Prostate gland (tissue), 2 donors: ENCODE measurements around the gene BIRC2.

ENCODE experiments used
- POLR2A ChIP-seq: fragments of 450-650 bp; IDR thresholded peaks from one replicate; pipeline ENCODE4 v1.6.1; 2016; ENCODE audit warnings: antibody characterized with exemption, mild to moderate bottlenecking
- POLR2AphosphoS5 ChIP-seq: sonication (generic); formaldehyde crosslinking; IDR thresholded peaks from one replicate; pipeline ENCODE4 v1.6.1; 2017; ENCODE audit warnings: antibody characterized with exemption
- TF ChIP-seq, protein P1 (sequence below), 4 experiments: fragments of 200-600 bp in 2 of 4; fragments of 450-650 bp in 2 of 4; sonication (generic) in 2 of 4; IDR thresholded peaks; 1 replicate in 3 of 4; 2 replicates in 1 of 4; pipeline ENCODE4 v1.5.1; 2016 to 2019; ENCODE audit warnings: antibody characterized with exemption in 4 of 4, mild to moderate bottlenecking in 2 of 4, moderate library complexity in 2 of 4

- TF ChIP-seq POLR2A (no peak), POLR2AphosphoS5 (no peak)
- TF ChIP-seq, protein P1, sequence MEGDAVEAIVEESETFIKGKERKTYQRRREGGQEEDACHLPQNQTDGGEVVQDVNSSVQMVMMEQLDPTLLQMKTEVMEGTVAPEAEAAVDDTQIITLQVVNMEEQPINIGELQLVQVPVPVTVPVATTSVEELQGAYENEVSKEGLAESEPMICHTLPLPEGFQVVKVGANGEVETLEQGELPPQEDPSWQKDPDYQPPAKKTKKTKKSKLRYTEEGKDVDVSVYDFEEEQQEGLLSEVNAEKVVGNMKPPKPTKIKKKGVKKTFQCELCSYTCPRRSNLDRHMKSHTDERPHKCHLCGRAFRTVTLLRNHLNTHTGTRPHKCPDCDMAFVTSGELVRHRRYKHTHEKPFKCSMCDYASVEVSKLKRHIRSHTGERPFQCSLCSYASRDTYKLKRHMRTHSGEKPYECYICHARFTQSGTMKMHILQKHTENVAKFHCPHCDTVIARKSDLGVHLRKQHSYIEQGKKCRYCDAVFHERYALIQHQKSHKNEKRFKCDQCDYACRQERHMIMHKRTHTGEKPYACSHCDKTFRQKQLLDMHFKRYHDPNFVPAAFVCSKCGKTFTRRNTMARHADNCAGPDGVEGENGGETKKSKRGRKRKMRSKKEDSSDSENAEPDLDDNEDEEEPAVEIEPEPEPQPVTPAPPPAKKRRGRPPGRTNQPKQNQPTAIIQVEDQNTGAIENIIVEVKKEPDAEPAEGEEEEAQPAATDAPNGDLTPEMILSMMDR (IDR thresholded peaks at IDR 0.05): no peak
Measured at GRCh38 chr11:102426570-102426969, 79.6 kb downstream of the BIRC2 start.
